Measurements from ENCODE around the gene CAMTA1.

CAMTA1 gene

DNA sequence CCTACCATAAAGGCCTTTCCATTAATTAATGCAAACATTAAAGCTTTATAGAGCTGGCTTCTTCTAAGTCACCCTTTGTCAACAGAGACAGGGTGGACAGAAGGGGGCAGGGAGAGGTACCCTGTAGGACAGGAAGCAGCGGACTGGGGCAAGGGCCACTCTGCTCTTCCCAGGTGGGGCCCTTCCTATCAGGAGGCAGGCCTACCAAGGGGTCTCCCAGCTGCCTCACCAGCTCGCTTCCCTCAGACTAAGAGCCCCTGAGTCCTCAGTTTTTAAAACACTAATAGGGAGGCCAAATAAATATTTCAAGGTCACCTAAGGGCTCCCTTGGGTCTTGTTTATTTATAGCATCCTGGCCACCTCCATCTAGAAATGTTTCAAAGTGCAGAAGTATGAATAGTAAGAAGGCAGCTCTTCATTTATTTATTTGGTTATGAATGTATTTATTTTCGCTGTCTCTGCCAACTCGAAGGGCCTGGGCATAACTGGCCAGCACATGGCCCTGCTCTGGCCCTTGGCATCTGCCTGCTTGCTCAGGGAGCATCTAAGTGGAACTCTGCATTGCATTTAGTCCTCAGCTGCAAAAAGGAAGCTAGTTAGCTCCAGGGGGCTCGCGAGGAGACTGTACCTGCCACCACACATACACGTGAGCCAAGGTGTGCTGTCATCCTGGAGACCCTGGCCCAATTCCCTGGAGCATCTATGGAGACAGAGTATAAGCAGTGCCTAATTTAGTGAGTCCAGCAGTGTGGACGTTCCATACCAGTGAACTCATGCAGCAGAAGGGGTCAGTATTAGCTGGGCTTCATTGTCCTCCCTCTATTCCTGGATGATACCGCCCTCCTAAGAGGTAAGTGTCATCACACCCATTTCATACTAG, 590.8 kb downstream of the CAMTA1 start:
- no peaks in the 10 kb centered on the region for H4K20me1 ChIP-seq (ENCODE audit: low read depth, low read length)
- no peak overlapping the region for H3K27ac ChIP-seq (ENCODE audit: low read depth, low read length)
- H3K9me3 ChIP-seq (ENCODE audit: insufficient read depth, low read length): no peaks in the 10 kb centered on the region
- no peaks in the 10 kb centered on the region for H3K27me3 ChIP-seq (ENCODE audit: low read length)
- H2AFZ ChIP-seq (ENCODE audit: low read depth, low read length, severe bottlenecking): no peak overlapping the region
- no peaks in the 10 kb centered on the region for H3K79me2 ChIP-seq (ENCODE audit: insufficient read depth, low read length)
- H3K9ac ChIP-seq (ENCODE audit: low read length): no peak overlapping the region
- H3K4me2 ChIP-seq (ENCODE audit: low read depth, low read length, poor library complexity, severe bottlenecking): no peak overlapping the region
- TF ChIP-seq CTCF (IDR thresholded peaks at IDR 0.05; ENCODE audit: insufficient read depth, low read length, poor library complexity, severe bottlenecking) (no peak), EZH2phosphoT487 (conservative IDR thresholded peaks at IDR 0.05; ENCODE audit: low read length) (no peak)
- no peaks in the 10 kb centered on the region for H3K36me3 ChIP-seq (ENCODE audit: low read length)
- H3K4me3 ChIP-seq (ENCODE audit: insufficient read depth, low read length, poor library complexity, severe bottlenecking): no peak overlapping the region
- no peaks in the 10 kb centered on the region for H3K9me2 ChIP-seq (replicated peaks; ENCODE audit: insufficient read depth, low read length)
- H3F3A ChIP-seq (ENCODE audit: insufficient read depth): no peaks in the 10 kb centered on the region

- H3K9me3 ChIP-seq (ENCODE audit: insufficient read depth, low read length): no peaks in the 10 kb centered on the region
- H3K9me2 ChIP-seq (replicated peaks; ENCODE audit: insufficient read depth, low read length): no peaks in the 10 kb centered on the region
- no peak overlapping the region for H3K27ac ChIP-seq (ENCODE audit: low read depth, low read length)
- H3K4me3 ChIP-seq (ENCODE audit: insufficient read depth, low read length, poor library complexity, severe bottlenecking): no peak overlapping the region
- no peaks in the 10 kb centered on the region for H3K79me2 ChIP-seq (ENCODE audit: insufficient read depth, low read length)
- no peaks in the 10 kb centered on the region for H3F3A ChIP-seq (ENCODE audit: insufficient read depth)
- no peaks in the 10 kb centered on the region for H4K20me1 ChIP-seq (ENCODE audit: low read depth, low read length)
- no peaks in the 10 kb centered on the region for H3K36me3 ChIP-seq (ENCODE audit: low read length)
- TF ChIP-seq EZH2phosphoT487 (conservative IDR thresholded peaks at IDR 0.05; ENCODE audit: low read length): no peak
- TF ChIP-seq CTCF (IDR thresholded peaks at IDR 0.05; ENCODE audit: insufficient read depth, low read length, poor library complexity, severe bottlenecking): no peak
- H3K9ac ChIP-seq (ENCODE audit: low read length): no peak overlapping the region
- no peak overlapping the region for H2AFZ ChIP-seq (ENCODE audit: low read depth, low read length, severe bottlenecking)
- no peak overlapping the region for H3K4me2 ChIP-seq (ENCODE audit: low read depth, low read length, poor library complexity, severe bottlenecking)
- H3K27me3 ChIP-seq (ENCODE audit: low read length): no peaks in the 10 kb centered on the region
These were observed 591.4 kb downstream of the CAMTA1 start for GRCh38 chr1:7376676-7377075.

GRCh38 chr1:7378346-7379130, 593.3 kb downstream of the CAMTA1 start:
- no peak overlapping the region for H3K9ac ChIP-seq (ENCODE audit: low read length)
- H3K36me3 ChIP-seq (ENCODE audit: low read length): no peaks in the 10 kb centered on the region
- H3K4me2 ChIP-seq (ENCODE audit: low read depth, low read length, poor library complexity, severe bottlenecking): no peak overlapping the region
- no peak overlapping the region for H2AFZ ChIP-seq (ENCODE audit: low read depth, low read length, severe bottlenecking)
- no peaks in the 10 kb centered on the region for H4K20me1 ChIP-seq (ENCODE audit: low read depth, low read length)
- no peaks in the 10 kb centered on the region for H3K9me2 ChIP-seq (replicated peaks; ENCODE audit: insufficient read depth, low read length)
- H3K27me3 ChIP-seq (ENCODE audit: low read length): no peaks in the 10 kb centered on the region
- no peaks in the 10 kb centered on the region for H3F3A ChIP-seq (ENCODE audit: insufficient read depth)
- no peak overlapping the region for H3K4me3 ChIP-seq (ENCODE audit: insufficient read depth, low read length, poor library complexity, severe bottlenecking)
- no peak overlapping the region for H3K27ac ChIP-seq (ENCODE audit: low read depth, low read length)
- no peaks in the 10 kb centered on the region for H3K79me2 ChIP-seq (ENCODE audit: insufficient read depth, low read length)
- no peak for TF ChIP-seq EZH2phosphoT487 (conservative IDR thresholded peaks at IDR 0.05; ENCODE audit: low read length)
- no peaks in the 10 kb centered on the region for H3K9me3 ChIP-seq (ENCODE audit: insufficient read depth, low read length)

Data from SU-DHL-6 (cell line).